Brain pericyte (primary cell): ENCODE data around the gene CHRNB4.
A peak's percentile ranks its signal among the peaks of the same experiment; 100 is the strongest.

Experiments
- DNase-seq: peaks from one replicate; pipeline ENCODE4 v3.0.0-alpha.2; 2012; ENCODE audit warnings: low read depth, low spot score

Gene CHRNB4

GRCh38 chr15:78634210-78635145, 6.5 kb downstream of the CHRNB4 start:
- DNase-seq, result no peak

DNA sequence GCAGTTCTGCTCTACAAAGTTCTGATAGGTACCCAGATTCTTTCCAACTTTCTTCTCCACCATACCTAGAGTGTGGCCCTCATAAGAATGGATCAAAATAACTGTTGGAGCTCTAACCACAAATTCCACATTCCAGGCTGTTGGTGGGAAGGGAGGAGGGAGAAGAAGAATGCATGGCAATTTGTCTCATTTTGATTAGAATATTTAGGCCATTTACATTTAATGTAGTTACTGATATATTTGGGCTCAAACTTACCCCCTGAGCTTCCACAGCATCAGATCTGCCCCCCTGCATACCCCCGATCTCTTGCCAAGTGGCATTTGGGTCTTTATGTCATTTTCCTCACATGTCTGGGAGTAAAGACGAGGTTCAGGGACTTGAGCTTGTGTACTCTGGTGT, 7.7 kb downstream of the CHRNB4 start:
- no peak for DNase-seq

DNA sequence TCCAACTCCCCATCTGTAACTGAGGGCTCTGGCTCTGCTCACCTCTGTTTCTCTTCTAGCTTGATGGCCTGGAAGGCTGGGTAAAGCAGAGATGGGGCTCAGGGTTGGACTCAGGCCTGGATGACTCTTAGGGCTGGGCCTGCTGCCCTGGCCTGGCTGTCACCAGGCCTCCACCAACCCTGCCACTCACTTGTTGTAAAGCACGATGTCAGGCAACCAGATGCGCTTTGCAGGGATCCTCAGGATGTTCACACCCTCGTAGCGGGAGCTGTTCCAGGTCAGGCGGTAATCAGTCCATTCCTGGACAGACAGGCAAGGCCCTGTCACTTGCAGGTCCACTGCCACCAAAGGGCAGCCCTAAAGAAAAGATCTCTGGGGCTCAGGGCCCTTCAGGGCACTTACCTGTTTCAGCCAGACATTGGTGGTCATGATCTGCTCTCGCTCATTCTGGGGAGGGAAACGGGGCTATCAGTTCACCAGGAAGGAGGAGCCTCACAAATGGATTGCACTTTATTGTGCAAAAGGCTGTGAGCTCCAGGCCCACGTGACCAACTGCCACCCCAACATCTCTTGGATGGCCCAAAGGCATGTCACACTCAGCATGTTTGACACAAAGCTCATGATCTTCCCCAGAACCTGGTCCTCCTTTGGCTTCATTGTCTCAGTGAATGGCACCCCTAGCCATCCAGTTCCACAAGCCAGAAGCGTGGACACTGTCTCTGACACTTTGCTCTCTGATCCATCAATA, 9.9 kb downstream of the CHRNB4 start:
- DNase-seq, result no peak

- no peak for DNase-seq
These were observed 11.3 kb downstream of the CHRNB4 start for GRCh38 chr15:78629716-78630065.

DNA sequence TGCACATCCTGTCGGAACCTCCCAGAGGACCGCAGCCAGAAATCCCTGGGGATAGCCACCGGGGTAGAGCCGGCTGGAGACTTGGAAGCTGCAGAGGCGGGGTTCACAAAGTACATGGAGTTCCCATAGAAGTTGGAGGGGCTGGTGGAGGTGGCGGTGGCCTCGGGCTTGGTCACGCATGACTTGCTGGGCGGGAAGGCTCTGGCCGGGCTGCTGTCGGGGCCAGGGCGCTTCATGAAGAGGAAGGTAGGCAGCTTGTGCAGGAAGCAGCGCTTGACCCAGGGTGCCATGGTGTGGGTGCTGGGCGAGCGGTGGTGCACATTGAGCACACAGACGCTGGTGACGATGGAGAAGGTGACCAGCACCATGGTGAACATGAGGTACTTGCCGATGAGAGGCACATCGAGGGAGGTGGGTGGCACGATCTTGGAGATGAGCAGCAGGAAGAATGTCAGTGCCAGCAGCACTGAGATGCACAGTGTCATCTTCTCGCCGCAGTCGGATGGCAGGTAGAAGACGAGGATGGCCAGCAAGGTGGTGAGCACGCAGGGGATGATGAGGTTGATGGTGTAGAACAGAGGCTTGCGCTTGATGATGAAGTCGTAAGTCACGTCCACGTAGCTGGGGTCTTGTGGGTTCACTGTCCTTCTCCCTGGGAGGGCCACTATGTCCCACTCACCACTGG, 11.8 kb downstream of the CHRNB4 start:
- no peak for DNase-seq

DNA sequence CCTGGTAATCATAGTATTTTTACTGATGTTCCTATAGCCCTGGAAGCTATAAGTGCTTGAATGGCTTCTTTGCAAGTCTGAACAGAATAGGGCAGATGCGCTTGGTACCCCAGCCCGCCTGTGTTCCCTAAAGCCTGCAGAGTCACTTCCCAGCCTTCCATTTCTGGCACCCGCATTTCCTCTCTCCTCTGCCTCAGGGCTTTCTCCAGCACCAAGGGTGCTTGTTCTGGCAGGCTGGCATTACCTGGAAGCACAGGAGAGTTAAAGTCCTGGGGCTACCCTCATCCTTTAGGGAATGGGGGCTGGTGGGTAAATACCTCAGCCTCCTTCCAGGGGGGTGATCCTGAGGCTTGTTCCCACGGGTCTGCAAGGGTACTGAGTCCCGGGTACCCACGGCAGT, 12.8 kb downstream of the CHRNB4 start:
- no peak for DNase-seq

DNA sequence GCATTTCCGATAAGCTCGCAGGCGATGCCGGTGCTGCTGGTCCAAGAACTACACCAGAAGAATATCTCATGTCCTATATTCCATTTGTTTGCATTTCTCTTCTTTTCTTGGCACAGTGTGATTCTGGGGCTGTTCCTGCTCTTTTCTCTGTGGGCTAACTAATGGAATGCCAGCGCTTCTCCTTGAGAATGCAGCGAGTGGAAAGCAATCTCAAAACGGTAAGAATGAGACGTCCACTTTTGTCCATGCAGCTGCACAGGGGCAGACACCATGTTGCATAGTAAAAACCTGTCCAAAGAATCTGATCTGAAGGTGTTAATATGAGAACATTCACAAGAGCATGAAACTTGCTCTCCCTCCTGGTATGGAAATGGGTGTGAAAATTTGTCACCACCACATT, 13.7 kb downstream of the CHRNB4 start:
- no peak for DNase-seq

DNA sequence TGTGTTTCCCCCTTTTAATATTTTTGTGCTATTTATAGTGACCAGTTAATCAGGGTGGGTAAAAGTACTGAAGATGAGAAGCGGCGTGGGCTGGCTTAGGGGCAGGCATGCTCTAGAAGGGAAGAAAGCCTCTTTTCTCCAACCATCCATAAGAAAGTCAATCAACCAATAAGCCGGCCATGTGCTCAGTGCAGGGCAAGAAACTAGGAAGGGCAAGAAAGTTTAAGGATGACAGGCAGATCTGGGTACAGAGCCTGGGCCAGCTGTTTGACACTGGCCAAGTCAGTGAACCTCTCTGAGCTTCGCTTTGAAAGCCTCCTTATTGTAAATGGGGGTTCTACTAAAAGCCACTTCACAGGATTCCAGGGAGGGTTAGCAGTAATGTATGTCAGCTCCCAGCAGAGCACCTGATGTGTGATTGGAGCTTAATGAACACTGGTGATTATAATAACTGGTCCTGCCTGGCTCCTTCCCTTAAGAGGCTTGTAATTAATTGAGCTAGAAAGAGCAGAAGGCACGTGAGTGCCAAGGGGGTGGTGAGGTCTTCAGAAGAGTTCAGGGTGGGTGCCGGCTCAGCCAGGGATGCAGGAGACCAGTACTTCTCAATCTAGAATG, 14.5 kb downstream of the CHRNB4 start:
- DNase-seq, result no peak

- DNase-seq, result no peak
These were observed 15.3 kb downstream of the CHRNB4 start for GRCh38 chr15:78625606-78626280.

GRCh38 chr15:78624651-78625590, 16.1 kb downstream of the CHRNB4 start:
- DNase-seq, result no peak

DNA sequence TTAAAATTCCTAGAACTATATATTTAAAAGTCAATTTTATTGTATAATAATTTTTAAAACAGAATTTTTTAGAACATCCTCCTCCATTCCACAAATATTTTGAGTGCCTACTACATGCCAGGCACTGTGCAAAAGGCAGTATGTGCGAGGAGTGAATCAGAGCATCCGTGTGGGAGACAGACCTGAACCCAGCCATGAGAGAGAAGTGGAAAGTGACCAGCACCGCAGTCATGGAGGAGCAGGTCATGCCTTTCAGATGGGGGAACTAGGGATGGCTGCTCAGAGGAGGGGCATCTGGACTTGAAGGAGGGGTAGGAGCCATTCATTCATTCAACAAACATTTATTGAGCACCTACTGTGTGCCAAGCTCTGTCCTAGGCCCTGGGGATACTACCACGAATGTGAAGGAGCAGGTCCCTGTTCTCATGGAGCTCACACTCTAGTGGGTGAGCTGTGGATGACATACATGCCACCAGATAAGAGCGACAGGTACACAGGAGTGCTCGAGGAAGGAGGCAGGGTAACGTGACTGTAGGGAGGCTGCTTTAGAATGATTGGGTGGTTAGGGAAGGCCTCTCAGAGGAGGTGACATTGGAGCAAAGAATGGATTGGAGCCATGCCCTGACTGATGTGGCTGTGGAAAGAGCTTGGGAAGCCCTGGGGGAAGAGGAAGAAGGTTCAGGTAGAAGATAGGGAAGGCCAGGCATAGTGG, 17.1 kb downstream of the CHRNB4 start:
- no peak for DNase-seq

DNA sequence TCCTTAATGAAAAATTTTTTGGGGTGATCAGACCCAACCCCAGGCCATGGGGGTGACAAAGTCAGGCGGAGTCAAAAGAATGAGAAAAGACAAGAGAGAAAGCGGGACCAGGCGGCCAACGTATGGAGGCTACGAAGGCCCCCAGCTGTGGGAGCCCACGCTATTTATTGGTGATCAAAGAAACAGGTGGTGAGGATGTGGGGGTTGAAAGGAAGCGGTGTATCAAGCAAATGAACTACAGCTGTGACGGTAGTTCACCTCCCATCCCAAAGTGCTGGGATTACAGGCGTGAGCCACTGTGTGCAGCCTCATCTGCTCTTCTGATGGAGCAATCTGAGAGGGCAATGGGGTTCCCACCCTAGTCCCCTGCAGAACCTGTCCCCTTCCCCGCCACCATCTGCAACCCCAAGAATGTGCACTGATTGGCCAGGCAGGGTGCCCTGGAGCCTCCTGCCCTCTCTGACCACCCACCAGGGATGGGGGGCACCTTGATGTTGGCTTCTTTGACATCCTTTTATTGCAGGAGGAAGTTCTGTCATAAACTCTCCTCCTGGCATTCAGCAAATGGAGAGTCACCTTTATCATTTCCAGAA, 19.1 kb downstream of the CHRNB4 start:
- DNase-seq, result no peak

DNA sequence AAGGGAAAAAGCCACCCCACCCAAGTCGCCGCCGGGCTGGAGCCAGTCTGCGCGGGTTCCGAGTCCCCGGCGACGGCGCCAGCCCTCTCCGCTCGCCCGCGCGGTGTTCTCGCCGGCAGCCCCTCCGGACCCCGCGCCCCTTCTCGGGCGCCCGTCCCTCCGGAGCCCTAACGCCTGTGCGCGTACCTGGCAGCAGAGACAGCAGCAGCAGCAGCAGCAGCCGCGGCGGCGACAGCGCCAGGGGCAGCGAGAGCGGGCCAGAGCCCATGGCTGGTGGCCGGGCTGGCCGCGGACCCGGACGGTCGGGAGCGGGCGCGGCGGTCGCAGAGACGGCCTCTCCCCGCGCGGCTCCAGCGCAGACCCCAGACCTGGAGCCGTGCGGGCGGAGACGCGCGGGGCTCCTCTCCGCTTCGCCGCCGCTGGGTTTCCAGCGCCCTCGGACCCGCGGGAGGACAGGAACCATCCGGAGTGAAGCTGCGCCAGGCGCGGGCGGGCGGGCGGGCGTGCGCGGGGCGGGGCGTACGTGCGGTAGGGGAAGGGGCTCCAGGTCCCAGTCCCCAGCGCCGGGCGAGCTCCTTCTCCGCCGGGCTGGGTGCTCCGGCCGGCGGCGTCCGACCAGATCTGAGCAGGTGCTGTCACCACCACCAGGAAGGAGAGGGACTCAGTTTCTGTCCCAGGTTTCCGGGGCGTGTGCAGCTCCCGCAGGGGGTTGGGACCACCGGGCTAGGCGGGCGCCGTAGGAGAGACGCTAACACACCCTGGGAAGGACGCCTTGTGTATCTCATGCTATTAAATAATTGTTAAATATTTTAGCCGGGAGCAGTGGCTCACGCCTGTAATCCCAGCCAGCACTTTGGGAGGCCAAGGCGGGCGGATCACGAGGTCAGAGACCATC, 20.2 kb downstream of the CHRNB4 start, which contains the start of gene CHRNA3:
TSS of gene CHRNA3 (minus strand) at position 470 of the 895 bp plus-strand sequence. CDS start at position 268, 202 bp downstream.
- no peak for DNase-seq

DNA sequence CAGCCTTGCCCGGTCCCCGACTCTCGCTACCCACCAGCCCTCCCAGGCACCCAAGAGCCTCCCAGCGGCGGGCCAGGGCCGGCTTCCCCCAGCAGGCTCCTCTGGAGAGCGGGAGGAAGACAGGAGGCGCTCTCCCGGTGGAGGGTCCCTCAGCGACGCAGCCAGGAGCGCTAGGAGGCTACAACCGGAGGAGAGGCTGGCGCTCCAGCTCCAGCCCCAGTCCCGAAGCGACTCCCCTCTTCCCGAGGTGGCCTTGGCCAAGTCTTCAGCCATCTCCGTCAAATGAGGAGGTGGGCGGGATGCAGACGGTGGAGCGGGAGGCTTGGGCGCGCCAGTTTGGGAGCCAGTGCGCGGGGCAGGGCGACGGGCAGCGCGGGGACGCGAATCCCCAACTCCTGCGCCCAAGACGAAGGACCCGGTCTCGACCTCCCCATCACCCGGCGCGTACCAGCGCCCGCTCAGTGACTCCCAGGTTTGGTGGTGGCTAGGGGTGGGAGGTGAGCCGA, 20.9 kb downstream of the CHRNB4 start:
- no peak for DNase-seq

GRCh38 chr15:78619022-78619950, 21.7 kb downstream of the CHRNB4 start:
- DNase-seq, result no peak

GRCh38 chr15:78618490-78618934, 22.5 kb downstream of the CHRNB4 start:
- peak; percentile 47 for DNase-seq

GRCh38 chr15:78618064-78618463, 22.9 kb downstream of the CHRNB4 start:
- no peak for DNase-seq
